Testis (tissue), 2 donors: ENCODE results near the gene MIA.

Source experiments
- POLR2A ChIP-seq: fragments of 450-650 bp; IDR thresholded peaks from one replicate; pipeline ENCODE4 v1.6.1; 2017; ENCODE audit warnings: antibody characterized with exemption, mild to moderate bottlenecking, moderate library complexity
- TF ChIP-seq, protein P1 (sequence below), 3 experiments: fragments of 450-650 bp in 2 of 3; fragments of 200-600 bp in 1 of 3; sonication (generic) in 1 of 3; IDR thresholded peaks; one replicate each; pipeline ENCODE4 v1.5.1; 2016 to 2019; ENCODE audit warnings: antibody characterized with exemption in 3 of 3, mild to moderate bottlenecking in 2 of 3, moderate library complexity in 1 of 3

- TF ChIP-seq, protein P1, sequence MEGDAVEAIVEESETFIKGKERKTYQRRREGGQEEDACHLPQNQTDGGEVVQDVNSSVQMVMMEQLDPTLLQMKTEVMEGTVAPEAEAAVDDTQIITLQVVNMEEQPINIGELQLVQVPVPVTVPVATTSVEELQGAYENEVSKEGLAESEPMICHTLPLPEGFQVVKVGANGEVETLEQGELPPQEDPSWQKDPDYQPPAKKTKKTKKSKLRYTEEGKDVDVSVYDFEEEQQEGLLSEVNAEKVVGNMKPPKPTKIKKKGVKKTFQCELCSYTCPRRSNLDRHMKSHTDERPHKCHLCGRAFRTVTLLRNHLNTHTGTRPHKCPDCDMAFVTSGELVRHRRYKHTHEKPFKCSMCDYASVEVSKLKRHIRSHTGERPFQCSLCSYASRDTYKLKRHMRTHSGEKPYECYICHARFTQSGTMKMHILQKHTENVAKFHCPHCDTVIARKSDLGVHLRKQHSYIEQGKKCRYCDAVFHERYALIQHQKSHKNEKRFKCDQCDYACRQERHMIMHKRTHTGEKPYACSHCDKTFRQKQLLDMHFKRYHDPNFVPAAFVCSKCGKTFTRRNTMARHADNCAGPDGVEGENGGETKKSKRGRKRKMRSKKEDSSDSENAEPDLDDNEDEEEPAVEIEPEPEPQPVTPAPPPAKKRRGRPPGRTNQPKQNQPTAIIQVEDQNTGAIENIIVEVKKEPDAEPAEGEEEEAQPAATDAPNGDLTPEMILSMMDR (IDR thresholded peaks at IDR 0.05): no peak
- no peak for TF ChIP-seq POLR2A
Measured at GRCh38 chr19:40775632-40776022, 306 bp downstream of the MIA start.
